AG04450 (cell line): ENCODE data around the gene STXBP5L. TPM values are rescaled to one million over a fixed set of nuclear protein-coding genes. Genes with fewer than 3 reads are reported as not detected.
"Not testable (repeated sequence)": the region's sequence is repeated elsewhere in the genome, so short reads cannot be mapped to it uniquely, and the experiment has no call there.

ENCODE experiments used
- CTCF ChIA-PET: fragments of 300-600, 350-600 bp; formaldehyde crosslinking; extraction: SDS; loops from one replicate; lab custom pipeline; 2022; ENCODE audit warnings: antibody characterized with exemption, inconsistent platforms; lab: Charles Lee
- POLR2A ChIA-PET: fragments of 350-600 bp; formaldehyde crosslinking; extraction: SDS; loops from one replicate; lab custom pipeline; 2021; ENCODE audit warnings: antibody characterized with exemption, inconsistent platforms; lab: Yijun Ruan, JAX
- DNase-seq: peaks from one replicate; pipeline ENCODE4 v3.0.0-alpha.2; 2011; ENCODE audit warnings: low read depth, low spot score
- H3K27ac ChIP-seq: one replicate; pipeline ENCODE4 v1.5.1; 2012; ENCODE audit warnings: low read depth, low read length, control low read depth
- H3K27me3 ChIP-seq: one replicate; pipeline ENCODE4 v1.6.0; 2012; ENCODE audit warnings: low read length; ENCODE audit not compliant: control insufficient read depth, insufficient read depth
- H3K4me3 ChIP-seq: 2 replicates; pipeline ENCODE4 v1.5.1; 2011; ENCODE audit warnings: mild to moderate bottlenecking, low read depth, low read length, control low read depth
- H3K9me3 ChIP-seq: 2 replicates; pipeline ENCODE4 v1.5.1; 2012; ENCODE audit warnings: low read length; ENCODE audit not compliant: control insufficient read depth, insufficient read depth
- CTCF ChIP-seq: IDR thresholded peaks from 2 replicates; pipeline ENCODE4 v1.5.1; 2011; ENCODE audit warnings: low read depth, low read length, control low read depth, inconsistent platforms
- polyA plus RNA-seq: library from polyadenylated mRNA; depleted of rRNA; stranded (reverse); fragments of >200 nt; gene quantifications from 2 replicates; pipeline ENCODE4 v1.2.3, GENCODE V29; 2011

The STXBP5L gene
- polyA plus RNA-seq, 1 experiment, result not detected

- no peak overlapping the region for H3K4me3 ChIP-seq
- no peak for DNase-seq
- no peak overlapping the region for H3K27ac ChIP-seq
- no peaks in the 10 kb centered on the region for H3K9me3 ChIP-seq
- CTCF ChIA-PET, result no interaction called here
- POLR2A ChIA-PET, result no interaction called here
- no peak for TF ChIP-seq CTCF
- no peaks in the 10 kb centered on the region for H3K27me3 ChIP-seq
Observed at GRCh38 chr3:121295452-121295851, 387.4 kb downstream of the STXBP5L start.

GRCh38 chr3:121295979-121296378 lies 388.0 kb downstream of the STXBP5L start:
- Histone ChIP-seq H3K4me3 (no peak overlapping the region), H3K27me3 (no peaks in the 10 kb centered on the region), H3K9me3 (no peaks in the 10 kb centered on the region), H3K27ac (no peak overlapping the region)
- ChIA-PET POLR2A (no interaction called here), CTCF (no interaction called here)
- no peak for DNase-seq
- TF ChIP-seq CTCF, result no peak

- no peak overlapping the region for H3K27ac ChIP-seq
- POLR2A ChIA-PET, result no interaction called here
- H3K9me3 ChIP-seq, result no peaks in the 10 kb centered on the region
- TF ChIP-seq CTCF, result no peak
- no peaks in the 10 kb centered on the region for H3K27me3 ChIP-seq
- no peak overlapping the region for H3K4me3 ChIP-seq
- DNase-seq, result no peak
- CTCF ChIA-PET, result no interaction called here
Observed at GRCh38 chr3:121324320-121324719, 416.3 kb downstream of the STXBP5L start.

- DNase-seq, result no peak
- CTCF ChIA-PET, result no interaction called here
- no peak overlapping the region for H3K4me3 ChIP-seq
- POLR2A ChIA-PET, result no interaction called here
- no peak for TF ChIP-seq CTCF
- no peaks in the 10 kb centered on the region for H3K27me3 ChIP-seq
- no peaks in the 10 kb centered on the region for H3K9me3 ChIP-seq
- no peak overlapping the region for H3K27ac ChIP-seq
Observed at GRCh38 chr3:121330118-121330517, 422.1 kb downstream of the STXBP5L start.

- DNase-seq, result no peak
- Histone ChIP-seq H3K4me3 (no peak overlapping the region), H3K27ac (no peak overlapping the region), H3K27me3 (no peaks in the 10 kb centered on the region), H3K9me3 (no peaks in the 10 kb centered on the region)
- no peak for TF ChIP-seq CTCF
- ChIA-PET CTCF (no interaction called here), POLR2A (no interaction called here)
Observed at GRCh38 chr3:121330634-121331033, 422.6 kb downstream of the STXBP5L start.

GRCh38 chr3:121355960-121356359 lies 448.0 kb downstream of the STXBP5L start:
- H3K4me3 ChIP-seq, CTCF ChIA-PET, DNase-seq, H3K9me3 ChIP-seq, POLR2A ChIA-PET, H3K27ac ChIP-seq, H3K27me3 ChIP-seq: not testable (repeated sequence)
